HG03354 (cell line): ENCODE results near the gene DUSP6.
A peak's percentile ranks its signal among the peaks of the same experiment; 100 is the strongest.
"Not testable (repeated sequence)": the region's sequence is repeated elsewhere in the genome, so short reads cannot be mapped to it uniquely, and the experiment has no call there.

ENCODE experiments used
- ATAC-seq: cut with Tn5 transposase; IDR thresholded peaks from one replicate; pipeline ENCODE4 v1.9.1; 2021; ENCODE audit warnings: mild to moderate bottlenecking; ENCODE audit not compliant: unreplicated experiment, poor library complexity, severe bottlenecking

The DUSP6 gene

GRCh38 chr12:89337136-89337535 is 15.2 kb downstream of the DUSP6 start:
- ATAC-seq = not testable (repeated sequence)

GRCh38 chr12:89335452-89336244 is 16.7 kb downstream of the DUSP6 start:
- ATAC-seq = no peak

- ATAC-seq = no peak
These were observed 17.6 kb downstream of the DUSP6 start for GRCh38 chr12:89334548-89335169.

GRCh38 chr12:89333564-89334252 is 18.6 kb downstream of the DUSP6 start:
- peak; percentile 92 for ATAC-seq

- ATAC-seq = no peak
These were observed 23.9 kb downstream of the DUSP6 start for GRCh38 chr12:89328151-89329030.

- ATAC-seq = no peak
These were observed 24.7 kb downstream of the DUSP6 start for GRCh38 chr12:89327486-89328094.

- no peak for ATAC-seq
These were observed 25.9 kb downstream of the DUSP6 start for GRCh38 chr12:89326239-89327040.

- ATAC-seq = no peak
These were observed 26.8 kb downstream of the DUSP6 start for GRCh38 chr12:89325495-89325894.

GRCh38 chr12:89324437-89324836 is 27.9 kb downstream of the DUSP6 start:
- no peak for ATAC-seq

GRCh38 chr12:89323568-89324218 is 28.6 kb downstream of the DUSP6 start:
- ATAC-seq = no peak

GRCh38 chr12:89320735-89321134 is 31.6 kb downstream of the DUSP6 start:
- no peak for ATAC-seq

GRCh38 chr12:89319606-89320005 is 32.7 kb downstream of the DUSP6 start:
- no peak for ATAC-seq

- no peak for ATAC-seq
These were observed 33.2 kb downstream of the DUSP6 start for GRCh38 chr12:89319122-89319521.

GRCh38 chr12:89316705-89317139 is 35.6 kb downstream of the DUSP6 start:
- no peak for ATAC-seq

- no peak for ATAC-seq
These were observed 38.1 kb downstream of the DUSP6 start for GRCh38 chr12:89314060-89314761.

- no peak for ATAC-seq
These were observed 40.5 kb downstream of the DUSP6 start for GRCh38 chr12:89311703-89312293.

- ATAC-seq = no peak
These were observed 42.5 kb downstream of the DUSP6 start for GRCh38 chr12:89309815-89310214.
